ENCODE measurements around the gene SYNGR2. TPM values are rescaled to one million over a fixed set of nuclear protein-coding genes. Genes with fewer than 3 reads are reported as not detected.
A peak's percentile ranks its signal among the peaks of the same experiment; 100 is the strongest.

Gene SYNGR2
- total RNA-seq, 2 experiments from 2014 or later = 79.1 to 89.2 TPM

GRCh38 chr17:78185981-78186691 lies 17.8 kb downstream of the SYNGR2 start:
- peaks cover 29% of the 10 kb centered on the region for H3K4me1 Mint-ChIP-seq
- POLR2A ChIA-PET = interaction anchor here (0.6 to 1.2 kb wide), 5 partner anchors 10 to 579 kb away, joined by 3 to 5 read pairs (median 4); no protein-coding TSS in a partner anchor
- ATAC-seq (peak; percentile 12), DNase-seq (peak; percentile 45)
- H3K4me3 Mint-ChIP-seq = peak overlapping the region; percentile 78
- peak overlapping the region; percentile 42 for H3K27ac Mint-ChIP-seq
- intact Hi-C loops (cut with DNase I, micrococcal nuclease) = loop anchor here (2.0 kb wide), 4 partner anchors 17 to 227 kb away; partner anchors contain the start of genes SOCS3 (in 1 of the 2), SYNGR2 (in 1 of the 2) and TNRC6C (in 1 of the 2)
- no peaks in the 10 kb centered on the region for H3K9me3 Mint-ChIP-seq (ENCODE audit: low read depth)
- CTCF ChIA-PET = interaction anchor here (0.6 to 3.2 kb wide), 5 partner anchors 10 to 951 kb away, joined by 3 to 21 read pairs (median 4); no protein-coding TSS in a partner anchor
- no peaks in the 10 kb centered on the region for H3K27me3 Mint-ChIP-seq
- H3K36me3 Mint-ChIP-seq (ENCODE audit: low read depth) = peaks cover 40% of the 10 kb centered on the region

GRCh38 chr17:78186692-78187595 lies 18.6 kb downstream of the SYNGR2 start, which contains the start of the genes AFMID and TK1:
Gene AFMID (plus strand): TSS chr17:78187362. CDS start chr17:78187371, 9 bp downstream.
Gene TK1 (minus strand): TSS chr17:78187052. CDS start chr17:78186994, 58 bp downstream.
- peak within 1 kb of the TSS; percentile 78 for H3K4me3 Mint-ChIP-seq
- ChIA-PET CTCF (interaction anchor here (0.7 to 3.2 kb wide), 5 partner anchors 11 to 163 kb away, joined by 3 to 21 read pairs (median 4); no protein-coding TSS in a partner anchor), POLR2A (interaction anchor here (1.2 kb wide), 2 partner anchors 10 to 12 kb away, joined by 4 to 5 read pairs; no protein-coding TSS in a partner anchor)
- peak within 1 kb of the TSS; percentile 73 for H3K27ac Mint-ChIP-seq
- DNase-seq (peak; percentile 98), ATAC-seq (peak; percentile 96)
- intact Hi-C loops (cut with DNase I, micrococcal nuclease) = loop anchor here (1.0 to 2.0 kb wide), 9 partner anchors 18 to 228 kb away; partner anchors contain the start of genes BIRC5 (in 2 of the 2), SYNGR2 (in 2 of the 2), SOCS3 (in 1 of the 2) and TNRC6C (in 1 of the 2)
- H3K4me1 Mint-ChIP-seq = peaks cover 26% of the 10 kb centered on the region
- H3K36me3 Mint-ChIP-seq (ENCODE audit: low read depth) = peaks cover 37% of the 10 kb centered on the region
- no peaks in the 10 kb centered on the region for H3K9me3 Mint-ChIP-seq (ENCODE audit: low read depth)
- no peaks in the 10 kb centered on the region for H3K27me3 Mint-ChIP-seq

- no peak for DNase-seq
- H3K36me3 Mint-ChIP-seq (ENCODE audit: low read depth) = peaks cover 15% of the 10 kb centered on the region
- H3K9me3 Mint-ChIP-seq (ENCODE audit: low read depth) = no peaks in the 10 kb centered on the region
- no peak for ATAC-seq
- no peak overlapping the region for H3K27ac Mint-ChIP-seq
- H3K27me3 Mint-ChIP-seq = no peaks in the 10 kb centered on the region
- peaks cover 5% of the 10 kb centered on the region for H3K4me1 Mint-ChIP-seq
- H3K4me3 Mint-ChIP-seq = no peak overlapping the region
- POLR2A ChIA-PET = no interaction called here
- CTCF ChIA-PET = interaction anchor here (1.0 kb wide), 1 partner anchor 132 kb away, joined by 3 read pairs; no protein-coding TSS in a partner anchor
- intact Hi-C loops (cut with DNase I, micrococcal nuclease) = no loop called here
Measured at GRCh38 chr17:78196716-78197115, 28.3 kb downstream of the SYNGR2 start.

GRCh38 chr17:78197147-78197832 lies 28.9 kb downstream of the SYNGR2 start:
- ATAC-seq (no peak), DNase-seq (no peak)
- ChIA-PET POLR2A (no interaction called here), CTCF (interaction anchor here (0.8 to 1.0 kb wide), 2 partner anchors 55 to 132 kb away, joined by 3 read pairs; no protein-coding TSS in a partner anchor)
- peaks cover 13% of the 10 kb centered on the region for H3K36me3 Mint-ChIP-seq (ENCODE audit: low read depth)
- no peaks in the 10 kb centered on the region for H3K9me3 Mint-ChIP-seq (ENCODE audit: low read depth)
- H3K27me3 Mint-ChIP-seq = no peaks in the 10 kb centered on the region
- peaks cover 5% of the 10 kb centered on the region for H3K4me1 Mint-ChIP-seq
- H3K4me3 Mint-ChIP-seq = no peak overlapping the region
- intact Hi-C loops (cut with DNase I, micrococcal nuclease) = no loop called here
- no peak overlapping the region for H3K27ac Mint-ChIP-seq

- intact Hi-C loops (cut with DNase I, micrococcal nuclease) = no loop called here
- H3K27me3 Mint-ChIP-seq = no peaks in the 10 kb centered on the region
- CTCF ChIA-PET = interaction anchor here (0.9 kb wide), 1 partner anchor 505 kb away, joined by 3 read pairs; no protein-coding TSS in a partner anchor
- POLR2A ChIA-PET = no interaction called here
- H3K27ac Mint-ChIP-seq = no peak overlapping the region
- DNase-seq (no peak), ATAC-seq (no peak)
- peaks cover 6% of the 10 kb centered on the region for H3K36me3 Mint-ChIP-seq (ENCODE audit: low read depth)
- no peak overlapping the region for H3K4me3 Mint-ChIP-seq
- peaks cover 5% of the 10 kb centered on the region for H3K4me1 Mint-ChIP-seq
- no peaks in the 10 kb centered on the region for H3K9me3 Mint-ChIP-seq (ENCODE audit: low read depth)
Measured at GRCh38 chr17:78200451-78200850, 32.1 kb downstream of the SYNGR2 start.

GRCh38 chr17:78202666-78203065 lies 34.3 kb downstream of the SYNGR2 start:
- peaks cover 5% of the 10 kb centered on the region for H3K36me3 Mint-ChIP-seq (ENCODE audit: low read depth)
- ChIA-PET CTCF (interaction anchor here (0.9 to 1.6 kb wide), 2 partner anchors 14 to 49 kb away, joined by 4 to 5 read pairs; no protein-coding TSS in a partner anchor), POLR2A (no interaction called here)
- no peak overlapping the region for H3K4me3 Mint-ChIP-seq
- peaks cover 5% of the 10 kb centered on the region for H3K4me1 Mint-ChIP-seq
- no peaks in the 10 kb centered on the region for H3K27me3 Mint-ChIP-seq
- intact Hi-C loops (cut with DNase I, micrococcal nuclease) = no loop called here
- ATAC-seq = no peak
- no peak overlapping the region for H3K27ac Mint-ChIP-seq
- DNase-seq = no peak
- H3K9me3 Mint-ChIP-seq (ENCODE audit: low read depth) = no peaks in the 10 kb centered on the region

- intact Hi-C loops (cut with DNase I, micrococcal nuclease) = no loop called here
- DNase-seq = no peak
- no peak overlapping the region for H3K27ac Mint-ChIP-seq
- no peaks in the 10 kb centered on the region for H3K4me1 Mint-ChIP-seq
- ATAC-seq = no peak
- no peaks in the 10 kb centered on the region for H3K9me3 Mint-ChIP-seq (ENCODE audit: low read depth)
- POLR2A ChIA-PET = no interaction called here
- H3K36me3 Mint-ChIP-seq (ENCODE audit: low read depth) = peaks cover 2% of the 10 kb centered on the region
- H3K4me3 Mint-ChIP-seq = no peak overlapping the region
- H3K27me3 Mint-ChIP-seq = no peaks in the 10 kb centered on the region
- CTCF ChIA-PET = interaction anchor here (0.9 kb wide), 1 partner anchor 11 kb away, joined by 3 read pairs; no protein-coding TSS in a partner anchor
Measured at GRCh38 chr17:78204387-78205123, 36.2 kb downstream of the SYNGR2 start.

GRCh38 chr17:78205124-78205775 lies 36.9 kb downstream of the SYNGR2 start:
- H3K4me1 Mint-ChIP-seq = no peaks in the 10 kb centered on the region
- ChIA-PET POLR2A (no interaction called here), CTCF (no interaction called here)
- H3K9me3 Mint-ChIP-seq (ENCODE audit: low read depth) = no peaks in the 10 kb centered on the region
- H3K36me3 Mint-ChIP-seq (ENCODE audit: low read depth) = peaks cover 2% of the 10 kb centered on the region
- ATAC-seq = no peak
- intact Hi-C loops (cut with DNase I, micrococcal nuclease) = no loop called here
- no peak overlapping the region for H3K27ac Mint-ChIP-seq
- no peak for DNase-seq
- no peak overlapping the region for H3K4me3 Mint-ChIP-seq
- no peaks in the 10 kb centered on the region for H3K27me3 Mint-ChIP-seq

- DNase-seq (no peak), ATAC-seq (no peak)
- no peaks in the 10 kb centered on the region for H3K4me1 Mint-ChIP-seq
- peaks cover 2% of the 10 kb centered on the region for H3K36me3 Mint-ChIP-seq (ENCODE audit: low read depth)
- H3K4me3 Mint-ChIP-seq = no peak overlapping the region
- H3K27me3 Mint-ChIP-seq = no peaks in the 10 kb centered on the region
- intact Hi-C loops (cut with DNase I, micrococcal nuclease) = no loop called here
- no peaks in the 10 kb centered on the region for H3K9me3 Mint-ChIP-seq (ENCODE audit: low read depth)
- ChIA-PET POLR2A (no interaction called here), CTCF (interaction anchor here (0.9 kb wide), 1 partner anchor 121 kb away, joined by 3 read pairs; no protein-coding TSS in a partner anchor)
- H3K27ac Mint-ChIP-seq = no peak overlapping the region
Measured at GRCh38 chr17:78206298-78206697, 37.9 kb downstream of the SYNGR2 start.

- ChIA-PET POLR2A (no interaction called here), CTCF (interaction anchor here (1.7 kb wide), 1 partner anchor 123 kb away, joined by 4 read pairs; no protein-coding TSS in a partner anchor)
- peaks cover 2% of the 10 kb centered on the region for H3K36me3 Mint-ChIP-seq (ENCODE audit: low read depth)
- no peak overlapping the region for H3K4me3 Mint-ChIP-seq
- no peaks in the 10 kb centered on the region for H3K4me1 Mint-ChIP-seq
- intact Hi-C loops (cut with DNase I, micrococcal nuclease) = no loop called here
- no peaks in the 10 kb centered on the region for H3K27me3 Mint-ChIP-seq
- DNase-seq (no peak), ATAC-seq (no peak)
- H3K27ac Mint-ChIP-seq = no peak overlapping the region
- no peaks in the 10 kb centered on the region for H3K9me3 Mint-ChIP-seq (ENCODE audit: low read depth)
Measured at GRCh38 chr17:78208486-78208885, 40.1 kb downstream of the SYNGR2 start.
